Activated T-cell treated with anti-CD3 and anti-CD28 coated beads, Interleukin-2, amount 50 U/mL, for 1 hour (primary cell): ENCODE results near the gene INTU.
"Not testable (repeated sequence)": the region's sequence is repeated elsewhere in the genome, so short reads cannot be mapped to it uniquely, and the experiment has no call there.

Experiments used
- DNase-seq: peaks from one replicate; pipeline ENCODE4 v3.0.0-alpha.2; 2020

The INTU gene

GRCh38 chr4:127632420-127633403 lies at the start of gene INTU:
TSS of gene INTU (plus strand) at chr4:127632957. CDS start at chr4:127633035, 78 bp downstream.
- DNase-seq = no peak

GRCh38 chr4:127586496-127586895 lies 46.3 kb upstream of the INTU start:
- not testable (repeated sequence) for DNase-seq

GRCh38 chr4:127586922-127587571 lies 45.7 kb upstream of the INTU start:
- no peak for DNase-seq

GRCh38 chr4:127589153-127589552 lies 43.6 kb upstream of the INTU start:
- not testable (repeated sequence) for DNase-seq

GRCh38 chr4:127598656-127599055 lies 34.1 kb upstream of the INTU start:
- DNase-seq = no peak

GRCh38 chr4:127601029-127601428 lies 31.7 kb upstream of the INTU start:
- DNase-seq = no peak

GRCh38 chr4:127604949-127605709 lies 27.6 kb upstream of the INTU start:
- DNase-seq = no peak

- DNase-seq = no peak
These were observed 25.9 kb upstream of the INTU start for GRCh38 chr4:127606823-127607222.

GRCh38 chr4:127609484-127609883 lies 23.3 kb upstream of the INTU start:
- no peak for DNase-seq

- no peak for DNase-seq
These were observed 22.3 kb upstream of the INTU start for GRCh38 chr4:127610488-127610887.

- DNase-seq = no peak
These were observed 15.9 kb upstream of the INTU start for GRCh38 chr4:127616898-127617297.

- no peak for DNase-seq
These were observed 14.3 kb upstream of the INTU start for GRCh38 chr4:127618427-127618826.

GRCh38 chr4:127622621-127622920 lies 10.2 kb upstream of the INTU start:
- no peak for DNase-seq

GRCh38 chr4:127622921-127623796 lies 9.6 kb upstream of the INTU start:
- no peak for DNase-seq

GRCh38 chr4:127623797-127624083 lies 9.0 kb upstream of the INTU start:
- no peak for DNase-seq

- DNase-seq = no peak
These were observed 8.6 kb upstream of the INTU start for GRCh38 chr4:127624173-127624572.

- no peak for DNase-seq
These were observed 3.4 kb upstream of the INTU start for GRCh38 chr4:127629371-127629770.

- DNase-seq = no peak
These were observed 2.6 kb upstream of the INTU start for GRCh38 chr4:127630152-127630551.

GRCh38 chr4:127631420-127631819 lies 1.3 kb upstream of the INTU start:
- no peak for DNase-seq

GRCh38 chr4:127634181-127634580 lies 1.4 kb downstream of the INTU start:
- DNase-seq = no peak

- no peak for DNase-seq
These were observed 8.8 kb downstream of the INTU start for GRCh38 chr4:127641524-127641923.

- DNase-seq = no peak
These were observed 9.4 kb downstream of the INTU start for GRCh38 chr4:127642169-127642568.

GRCh38 chr4:127643791-127644190 lies 11.0 kb downstream of the INTU start:
- DNase-seq = no peak
